ENCODE measurements around the gene KRT34. TPM values are rescaled to one million over a fixed set of nuclear protein-coding genes. Genes with fewer than 3 reads are reported as not detected.
"Not testable (repeated sequence)": the region's sequence is repeated elsewhere in the genome, so short reads cannot be mapped to it uniquely, and the experiment has no call there.

Gene KRT34
- not detected for polyA plus RNA-seq (ENCODE audit: insufficient read length in 4 of 4)

- DNase-seq (ENCODE audit: low read depth in 4 of 4, low spot score in 3 of 4), result not testable (repeated sequence)
Observed at GRCh38 chr17:41381943-41382342, at the start of gene KRT34. KRT34 (minus strand) TSS chr17:41382306; CDS start chr17:41382246, 60 bp downstream.

- DNase-seq (ENCODE audit: low read depth in 4 of 4, low spot score in 3 of 4), result not testable (repeated sequence)
Observed at GRCh38 chr17:41430376-41430775, 48.3 kb upstream of the KRT34 start.

DNA sequence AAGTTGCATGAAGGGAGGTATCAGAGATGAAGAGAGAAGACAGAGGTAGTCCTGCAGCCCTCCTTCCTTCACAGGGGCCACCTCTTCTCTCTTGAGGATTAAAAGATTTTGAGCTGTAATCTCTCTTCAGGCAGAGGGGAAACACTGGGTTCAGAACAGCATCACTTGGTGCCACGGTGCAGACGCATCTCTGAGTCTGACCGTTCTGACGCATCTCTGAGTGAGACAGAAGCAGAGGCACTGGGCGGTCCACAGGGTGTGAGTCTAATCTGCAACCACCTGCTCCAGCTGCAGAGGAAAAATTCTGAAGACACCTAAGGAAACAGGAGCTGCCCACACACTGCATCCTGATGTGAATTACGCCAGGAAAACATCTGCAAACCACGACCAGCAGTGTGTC lies 47.6 kb upstream of the KRT34 start:
- DNase-seq (ENCODE audit: low read depth in 4 of 4, low spot score in 3 of 4), result no peak

DNA sequence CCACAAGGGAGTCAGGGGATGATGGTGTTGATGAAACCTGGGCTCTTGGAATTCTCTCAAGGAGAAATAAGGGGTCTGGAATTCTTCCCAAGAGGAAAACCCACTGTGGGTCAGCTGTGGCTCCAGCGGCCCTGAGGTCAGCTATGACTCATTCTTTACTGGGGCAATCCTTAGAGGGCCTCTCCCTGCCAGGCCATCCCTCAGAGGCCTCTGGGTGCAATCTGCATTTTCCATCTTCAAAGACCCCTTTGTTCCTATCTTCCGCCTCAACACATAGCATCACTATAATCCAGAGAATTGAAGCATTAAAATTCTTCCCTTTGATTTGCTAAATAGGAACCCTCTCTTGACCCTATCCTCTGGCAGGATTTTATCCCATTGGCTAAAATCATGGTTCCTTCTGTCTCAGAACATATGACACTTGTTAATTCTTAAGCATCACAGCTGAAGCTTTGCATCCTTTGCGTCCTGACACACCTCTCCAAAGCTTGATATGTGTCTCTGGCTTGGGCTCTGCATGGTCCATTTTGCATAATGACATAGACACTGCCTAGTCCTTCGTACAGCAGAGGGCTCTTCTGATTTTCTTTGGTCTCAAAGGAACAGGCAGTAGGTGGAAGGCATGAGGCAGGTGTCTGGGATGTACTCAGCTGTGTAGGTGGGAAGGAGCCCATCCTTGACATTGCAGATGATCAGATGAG lies 46.6 kb upstream of the KRT34 start:
- no peak for DNase-seq (ENCODE audit: low read depth in 4 of 4, low spot score in 3 of 4)

GRCh38 chr17:41424111-41424635 lies 42.1 kb upstream of the KRT34 start, which contains the start of gene KRT37:
KRT37 (minus strand) TSS chr17:41424585; CDS start chr17:41424523, 62 bp downstream.
- no peak for DNase-seq (ENCODE audit: low read depth in 4 of 4, low spot score in 3 of 4)

DNA sequence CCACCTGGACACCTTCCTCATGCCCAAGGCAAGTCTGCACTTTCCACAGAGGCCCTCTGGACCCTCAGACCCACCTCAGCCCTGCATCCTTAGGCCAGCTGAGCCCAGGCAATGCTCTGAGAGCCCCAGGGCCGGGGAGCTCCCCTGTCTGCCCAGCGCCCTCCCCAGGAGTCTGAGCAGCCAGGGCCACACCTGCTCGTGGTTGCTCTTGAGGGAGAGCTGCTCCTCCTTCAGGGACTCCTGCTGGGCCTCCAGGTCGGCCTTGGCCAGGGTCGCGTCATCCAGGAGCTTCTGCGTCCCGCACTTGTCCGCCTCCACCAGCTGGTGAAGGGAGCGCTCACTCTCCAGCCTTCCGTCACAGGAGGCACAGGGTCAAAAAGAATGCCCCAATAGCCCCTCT lies 40.5 kb upstream of the KRT34 start:
- not testable (repeated sequence) for DNase-seq (ENCODE audit: low read depth in 4 of 4, low spot score in 3 of 4)

- DNase-seq (ENCODE audit: low read depth in 4 of 4, low spot score in 3 of 4), result no peak
Observed at GRCh38 chr17:41421617-41422016, 39.5 kb upstream of the KRT34 start.

DNA sequence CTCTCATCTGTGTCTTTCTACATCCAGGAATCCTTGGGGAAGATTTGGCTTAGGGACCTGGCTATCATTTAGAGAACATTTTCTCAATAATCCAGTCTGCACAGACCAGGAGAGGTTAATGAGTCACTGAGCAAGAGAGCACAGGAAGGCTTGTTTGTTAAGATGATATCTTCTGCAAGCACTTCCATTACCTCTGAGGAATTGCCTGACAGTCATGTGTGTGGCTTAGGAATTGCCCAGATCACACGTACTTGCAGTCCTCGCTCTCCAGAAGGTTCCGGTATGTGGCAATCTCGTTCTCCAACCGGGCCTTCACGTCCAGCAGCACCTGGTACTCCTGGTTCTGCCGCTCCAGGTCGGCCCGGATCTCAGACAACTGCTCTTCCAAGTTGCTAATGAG lies 39.0 kb upstream of the KRT34 start:
- DNase-seq (ENCODE audit: low read depth in 4 of 4, low spot score in 3 of 4), result peak in 1 of 4 donors; percentile 12

DNA sequence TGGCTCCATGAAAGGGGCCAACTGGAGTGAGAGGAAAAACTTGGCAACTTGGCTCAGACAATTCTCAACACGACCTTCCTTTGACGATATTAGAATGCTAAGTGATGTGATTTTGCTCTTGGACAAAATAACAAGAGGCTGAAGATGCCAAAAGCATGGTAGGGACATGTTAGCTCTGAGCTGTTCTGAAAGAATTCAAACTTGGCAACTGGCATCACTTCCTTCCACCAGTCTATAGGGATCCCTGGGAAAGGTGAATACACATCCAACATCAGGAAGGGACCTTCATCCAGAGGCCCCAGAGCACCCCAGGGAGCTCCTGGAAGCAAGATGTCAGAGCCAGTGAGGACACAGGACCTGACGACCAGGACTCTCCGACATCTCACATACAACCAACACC lies 38.0 kb upstream of the KRT34 start:
- no peak for DNase-seq (ENCODE audit: low read depth in 4 of 4, low spot score in 3 of 4)

GRCh38 chr17:41419716-41420115 lies 37.6 kb upstream of the KRT34 start:
- DNase-seq (ENCODE audit: low read depth in 4 of 4, low spot score in 3 of 4), result no peak

DNA sequence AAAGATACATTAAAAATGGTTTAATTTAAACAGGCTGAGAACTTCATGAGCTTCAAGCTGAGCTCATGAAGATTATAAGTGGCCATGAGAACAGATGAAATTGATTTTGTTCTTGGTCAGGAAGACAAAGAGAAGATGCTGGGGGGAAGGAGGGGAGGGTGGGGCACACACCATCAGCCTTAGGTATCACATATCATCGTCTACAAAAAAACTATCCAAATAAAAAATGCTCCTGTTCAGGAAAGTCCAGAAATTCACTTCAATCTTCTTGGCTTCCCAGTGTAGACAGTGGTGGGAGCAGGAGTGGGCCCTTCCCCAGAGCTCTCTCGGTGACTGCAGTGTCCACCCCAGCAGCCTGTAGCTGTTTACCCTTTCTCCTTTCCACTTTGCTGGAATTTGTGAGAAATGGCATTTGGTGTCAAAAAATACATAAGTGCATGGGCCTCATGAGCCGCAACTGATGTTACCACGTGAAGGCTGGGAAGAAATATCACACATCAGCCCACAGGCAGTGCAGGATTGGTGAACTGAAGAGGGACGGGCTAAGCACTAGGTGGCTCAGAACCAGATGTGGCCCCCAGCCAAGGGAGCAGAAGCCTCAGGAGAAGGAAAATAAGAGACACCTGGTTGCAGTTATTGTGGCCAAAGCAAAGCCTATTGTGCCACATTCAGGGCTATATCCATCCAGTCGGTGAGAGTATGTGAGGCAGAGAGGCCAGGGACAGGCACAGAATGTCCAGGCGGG lies 36.2 kb upstream of the KRT34 start:
- no peak for DNase-seq (ENCODE audit: low read depth in 4 of 4, low spot score in 3 of 4)

GRCh38 chr17:41417576-41418015 lies 35.5 kb upstream of the KRT34 start:
- DNase-seq (ENCODE audit: low read depth in 4 of 4, low spot score in 3 of 4), result no peak

DNA sequence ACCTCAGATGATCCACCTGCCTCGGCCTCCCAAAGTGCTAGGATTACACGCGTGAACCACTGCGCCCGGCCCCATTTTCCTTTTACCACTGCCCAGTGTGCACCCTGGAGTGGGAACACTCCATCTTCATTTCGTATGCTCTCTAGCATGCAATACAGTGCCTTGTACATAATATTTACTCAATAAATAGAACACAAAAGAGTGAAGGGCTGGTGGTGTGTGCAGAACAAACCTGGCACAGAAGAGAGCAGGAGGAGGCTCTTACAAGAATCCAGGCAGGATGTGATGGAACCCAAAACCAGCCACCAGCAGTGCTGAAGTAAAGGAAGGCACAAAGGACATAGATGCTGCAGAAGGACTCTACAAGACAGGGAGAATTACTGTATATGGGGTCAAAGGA lies 35.0 kb upstream of the KRT34 start:
- DNase-seq (ENCODE audit: low read depth in 4 of 4, low spot score in 3 of 4), result no peak

DNA sequence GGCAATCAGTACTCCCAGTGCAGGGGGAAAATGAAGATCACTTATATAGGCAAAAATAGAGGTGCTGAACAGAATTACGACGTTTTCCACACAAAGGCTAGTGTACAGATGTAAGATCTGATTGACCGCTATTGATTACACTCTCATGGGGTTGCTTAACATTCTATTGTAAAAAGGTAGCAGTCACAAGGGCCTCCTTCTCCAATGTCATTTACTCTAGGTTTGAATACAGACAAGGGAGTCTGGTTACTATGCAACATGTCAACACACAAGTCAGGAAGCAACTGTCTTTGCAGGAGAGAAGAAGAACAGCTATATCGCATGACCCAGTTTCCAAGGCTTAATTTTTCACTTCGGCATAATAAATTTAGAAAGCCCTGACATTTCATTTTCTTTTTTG lies 34.4 kb upstream of the KRT34 start:
- no peak for DNase-seq (ENCODE audit: low read depth in 4 of 4, low spot score in 3 of 4)

DNA sequence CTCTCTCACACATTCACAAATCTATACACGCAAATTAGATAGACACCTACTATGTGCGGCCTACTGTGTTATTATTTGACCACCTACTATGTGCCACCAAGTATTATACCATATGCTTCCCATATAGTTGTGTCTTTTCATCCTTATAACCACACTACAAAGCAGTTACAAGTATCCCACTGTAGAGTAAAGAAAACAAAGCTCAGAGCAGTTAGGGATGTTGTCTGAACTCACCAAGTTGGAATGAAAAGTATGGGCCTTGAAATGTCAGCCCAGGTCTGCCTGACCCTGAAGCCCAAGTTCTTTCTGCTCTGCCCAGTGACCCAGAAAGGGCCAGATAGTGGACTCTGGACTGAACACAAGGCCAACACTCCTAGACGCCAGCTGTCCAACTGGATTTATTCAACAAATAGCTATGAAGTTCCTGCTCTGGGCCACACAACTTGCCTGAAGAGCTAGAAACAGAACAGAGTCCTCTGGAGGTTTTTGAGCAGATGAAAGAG lies 33.8 kb upstream of the KRT34 start:
- peak in 1 of 4 donors; percentile 25 for DNase-seq (ENCODE audit: low read depth in 4 of 4, low spot score in 3 of 4)

DNA sequence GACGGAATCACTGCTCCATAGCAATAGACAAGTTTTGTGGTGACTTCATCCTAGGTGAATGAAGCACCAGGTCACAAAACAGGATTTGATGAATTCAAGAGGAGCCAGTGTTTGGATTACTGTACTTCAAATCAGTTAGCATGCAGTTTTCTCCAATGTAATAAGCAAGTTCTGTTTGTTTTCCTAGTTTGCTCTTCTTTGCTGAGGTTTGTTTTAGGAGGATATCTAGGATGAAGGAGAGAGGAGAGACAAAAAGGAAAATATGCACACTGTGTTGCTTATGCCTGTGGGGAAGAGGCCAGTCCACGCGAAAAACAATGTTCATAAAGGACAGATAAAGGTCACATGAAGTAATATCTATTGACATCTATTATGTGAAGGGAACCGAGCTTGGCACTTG lies 33.3 kb upstream of the KRT34 start:
- no peak for DNase-seq (ENCODE audit: low read depth in 4 of 4, low spot score in 3 of 4)

GRCh38 chr17:41413982-41414381 lies 31.9 kb upstream of the KRT34 start:
- no peak for DNase-seq (ENCODE audit: low read depth in 4 of 4, low spot score in 3 of 4)

GRCh38 chr17:41413353-41413957 lies 31.3 kb upstream of the KRT34 start:
- no peak for DNase-seq (ENCODE audit: low read depth in 4 of 4, low spot score in 3 of 4)

DNA sequence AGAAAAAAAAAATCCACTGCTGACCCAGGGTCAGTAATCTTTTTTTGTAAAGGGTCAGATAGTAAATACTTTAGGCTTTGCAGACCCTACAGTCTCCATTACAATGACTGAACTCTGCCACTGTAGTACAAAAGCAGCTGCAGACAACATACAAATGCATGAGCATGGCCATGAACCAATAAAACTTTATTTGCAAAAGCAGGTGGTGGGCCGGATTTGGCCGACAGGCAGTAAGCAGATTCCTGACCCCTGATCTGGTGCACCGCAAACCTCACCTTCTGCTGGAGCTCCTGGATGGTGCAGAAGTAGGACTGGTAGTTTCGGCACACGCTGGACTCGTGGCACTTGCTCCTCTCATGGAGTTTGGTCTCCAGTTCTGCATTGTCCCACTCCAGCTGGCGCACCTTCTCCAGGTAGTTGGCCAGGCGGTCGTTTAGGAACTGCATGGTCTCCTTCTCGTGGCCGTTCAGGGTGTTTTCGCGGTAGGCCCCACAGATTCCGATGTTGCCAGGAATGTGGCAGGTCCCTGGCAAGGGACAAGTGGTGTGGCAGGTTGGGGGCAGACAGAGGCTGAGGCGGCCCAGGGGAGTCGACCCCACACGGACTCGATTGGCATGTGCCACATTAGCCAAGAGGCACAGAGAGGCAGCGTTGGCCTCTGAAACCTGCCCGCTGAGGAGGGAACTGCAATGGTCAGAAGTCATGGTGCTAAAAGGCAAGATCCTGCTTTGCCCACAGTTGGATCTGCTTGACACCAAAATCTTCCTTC lies 29.1 kb upstream of the KRT34 start:
- no peak for DNase-seq (ENCODE audit: low read depth in 4 of 4, low spot score in 3 of 4)

GRCh38 chr17:41407226-41407625 lies 25.1 kb upstream of the KRT34 start:
- DNase-seq (ENCODE audit: low read depth in 4 of 4, low spot score in 3 of 4), result no peak

All from right renal pelvis (tissue), 4 donors.